ENCODE measurements around the gene CARMIL3.

DNA sequence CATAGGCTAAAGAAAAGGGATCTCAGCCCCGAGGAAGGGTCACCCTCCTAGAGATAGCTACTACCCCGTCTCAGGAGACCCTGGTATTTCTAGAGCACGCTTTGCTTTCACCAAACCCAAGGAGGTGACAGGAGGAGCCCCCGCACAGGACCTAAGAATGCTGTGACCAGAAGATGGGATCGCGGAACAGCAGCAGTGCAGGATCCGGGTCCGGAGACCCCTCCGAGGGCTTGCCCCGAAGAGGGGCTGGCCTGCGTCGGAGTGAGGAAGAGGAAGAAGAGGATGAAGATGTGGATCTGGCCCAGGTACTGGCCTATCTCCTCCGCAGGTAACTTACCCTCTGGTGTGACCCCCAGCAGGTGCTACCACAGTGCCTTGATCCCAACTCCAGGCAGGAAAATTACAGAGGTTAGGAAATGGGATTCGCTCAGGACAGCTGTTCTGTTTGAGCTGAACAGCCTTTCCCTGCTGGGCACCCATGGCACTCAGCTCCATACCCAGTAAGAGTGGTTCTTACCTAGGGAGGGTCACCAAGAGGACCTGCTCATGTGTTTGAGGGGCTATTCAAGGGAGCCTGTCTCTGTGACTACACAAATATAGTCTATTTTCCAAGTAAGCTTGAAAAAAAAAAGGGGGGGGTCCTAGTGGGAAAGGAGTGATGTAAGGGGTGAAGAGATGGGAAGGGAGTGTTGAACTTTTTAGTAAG lies 63.8 kb downstream of the CARMIL3 start:
- TF ChIP-seq YY1 (IDR thresholded peaks at IDR 0.05; ENCODE audit: insufficient read depth, insufficient read length), result no peak
- TF ChIP-seq SUZ12 (IDR thresholded peaks at IDR 0.05; ENCODE audit: extremely low read depth, insufficient read depth, insufficient read length), result no peak
